Fibroblast of the aortic adventitia (primary cell): ENCODE results near the gene REEP6. TPM values are rescaled to one million over a fixed set of nuclear protein-coding genes. Genes with fewer than 3 reads are reported as not detected.

Experiments used
- DNase-seq: peaks from one replicate; pipeline ENCODE4 v3.0.0-alpha.2; 2010; ENCODE audit warnings: low read depth
- H3K4me3 ChIP-seq: 2 replicates; pipeline ENCODE4 v1.5.1; 2011; ENCODE audit warnings: low read depth, mild to moderate bottlenecking, control low read depth, low read length, moderate library complexity
- total RNA-seq: library from RNA; depleted of rRNA; stranded (reverse); fragments of >200 nt; gene quantifications from 2 replicates; pipeline ENCODE4 v1.2.3, GENCODE V29; 2012; ENCODE audit warnings: low replicate concordance
- TF ChIP-seq, protein P1 (sequence below): IDR thresholded peaks from 2 replicates; pipeline ENCODE4 v1.5.1; 2011; ENCODE audit warnings: mild to moderate bottlenecking, low read length, control low read depth, inconsistent platforms; ENCODE audit not compliant: insufficient read depth

The REEP6 gene
- total RNA-seq, 1 donor: 2.8 TPM

DNA sequence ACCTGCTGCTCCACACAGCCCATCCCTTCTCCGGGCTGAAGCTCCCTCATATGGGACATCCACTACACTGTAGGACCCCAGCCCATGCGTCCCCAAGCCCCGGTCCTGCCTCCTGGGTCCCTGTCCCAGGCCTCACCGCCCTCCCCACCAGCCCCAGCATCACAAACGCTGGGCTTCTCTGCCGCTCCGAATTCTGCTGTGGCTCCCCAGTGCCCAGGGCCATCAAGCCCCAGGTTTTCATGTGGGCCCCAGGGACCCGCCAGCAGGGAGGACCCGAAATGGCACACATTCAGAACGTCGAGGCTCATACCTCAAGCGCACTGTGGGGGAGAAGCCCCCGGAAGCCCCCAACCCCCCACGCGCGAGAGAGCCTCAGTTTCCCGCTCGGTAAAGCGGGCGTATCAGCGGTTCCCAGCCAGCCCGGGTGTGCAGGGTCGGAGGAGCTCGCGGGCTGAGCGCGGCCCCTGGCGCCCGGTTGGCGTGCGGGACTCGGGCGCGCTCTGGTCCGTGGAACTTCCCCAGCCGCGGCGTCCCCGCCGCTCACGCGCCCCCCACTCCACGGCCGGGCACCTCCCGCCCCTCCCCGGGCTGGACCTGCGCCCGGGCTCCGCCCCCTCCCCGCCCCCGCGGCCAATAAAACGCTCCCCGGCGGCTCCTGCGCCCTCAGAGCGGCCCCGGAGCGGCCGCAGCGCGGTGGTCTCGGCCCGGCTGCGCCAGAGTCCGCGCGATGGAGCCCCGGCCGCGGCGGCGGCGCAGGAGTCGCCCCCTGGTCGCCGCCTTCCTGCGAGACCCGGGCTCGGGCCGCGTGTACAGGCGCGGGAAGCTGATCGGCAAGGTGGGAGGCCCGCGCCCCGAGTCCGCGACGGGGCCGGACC lies 32.7 kb downstream of the REEP6 start, which contains the start of gene PLK5:
Gene PLK5 (plus strand): TSS at position 666 of the 875 bp plus-strand sequence. CDS start 2,920 bp downstream, outside the sequence.
- no peak for DNase-seq
- TF ChIP-seq, protein P1, sequence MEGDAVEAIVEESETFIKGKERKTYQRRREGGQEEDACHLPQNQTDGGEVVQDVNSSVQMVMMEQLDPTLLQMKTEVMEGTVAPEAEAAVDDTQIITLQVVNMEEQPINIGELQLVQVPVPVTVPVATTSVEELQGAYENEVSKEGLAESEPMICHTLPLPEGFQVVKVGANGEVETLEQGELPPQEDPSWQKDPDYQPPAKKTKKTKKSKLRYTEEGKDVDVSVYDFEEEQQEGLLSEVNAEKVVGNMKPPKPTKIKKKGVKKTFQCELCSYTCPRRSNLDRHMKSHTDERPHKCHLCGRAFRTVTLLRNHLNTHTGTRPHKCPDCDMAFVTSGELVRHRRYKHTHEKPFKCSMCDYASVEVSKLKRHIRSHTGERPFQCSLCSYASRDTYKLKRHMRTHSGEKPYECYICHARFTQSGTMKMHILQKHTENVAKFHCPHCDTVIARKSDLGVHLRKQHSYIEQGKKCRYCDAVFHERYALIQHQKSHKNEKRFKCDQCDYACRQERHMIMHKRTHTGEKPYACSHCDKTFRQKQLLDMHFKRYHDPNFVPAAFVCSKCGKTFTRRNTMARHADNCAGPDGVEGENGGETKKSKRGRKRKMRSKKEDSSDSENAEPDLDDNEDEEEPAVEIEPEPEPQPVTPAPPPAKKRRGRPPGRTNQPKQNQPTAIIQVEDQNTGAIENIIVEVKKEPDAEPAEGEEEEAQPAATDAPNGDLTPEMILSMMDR: no peak
- H3K4me3 ChIP-seq: no peak within 1 kb of the TSS

DNA sequence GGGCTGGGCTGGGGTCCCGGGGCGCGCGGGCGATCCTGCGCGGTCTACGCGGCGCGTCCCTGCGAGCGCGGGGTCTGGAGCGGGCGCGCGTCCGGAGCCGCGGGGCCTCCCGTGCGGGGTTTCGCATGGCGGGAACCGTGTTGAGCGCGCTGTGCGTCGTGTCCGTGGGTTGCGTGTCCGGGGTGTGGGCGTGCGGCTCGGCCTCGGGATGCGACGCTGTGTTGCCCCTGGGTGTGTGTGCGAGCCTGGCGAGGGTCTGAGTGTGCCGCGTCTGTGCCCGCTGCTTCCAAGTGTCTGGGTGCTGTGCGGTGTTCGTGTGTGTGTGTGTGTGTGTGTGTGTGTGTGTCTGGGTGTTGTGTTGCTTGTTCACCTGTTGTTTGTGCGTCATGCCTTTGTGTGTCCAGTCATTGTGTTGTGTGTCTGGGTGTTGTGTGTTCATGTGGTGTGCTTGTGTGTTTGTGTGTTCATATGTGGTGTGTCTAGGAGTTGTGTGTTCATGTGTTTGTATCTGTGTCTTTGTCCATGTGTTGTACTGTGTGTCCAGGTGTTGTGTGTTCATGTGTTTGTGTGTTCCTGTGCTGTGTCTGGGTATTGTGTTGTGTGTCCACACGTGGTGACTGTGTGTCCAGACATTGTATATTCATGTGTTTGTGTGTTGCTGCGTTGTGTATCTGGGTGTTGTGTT lies 33.4 kb downstream of the REEP6 start:
- no peak for DNase-seq
- TF ChIP-seq, protein P1: no peak
- no peak overlapping the region for H3K4me3 ChIP-seq

DNA sequence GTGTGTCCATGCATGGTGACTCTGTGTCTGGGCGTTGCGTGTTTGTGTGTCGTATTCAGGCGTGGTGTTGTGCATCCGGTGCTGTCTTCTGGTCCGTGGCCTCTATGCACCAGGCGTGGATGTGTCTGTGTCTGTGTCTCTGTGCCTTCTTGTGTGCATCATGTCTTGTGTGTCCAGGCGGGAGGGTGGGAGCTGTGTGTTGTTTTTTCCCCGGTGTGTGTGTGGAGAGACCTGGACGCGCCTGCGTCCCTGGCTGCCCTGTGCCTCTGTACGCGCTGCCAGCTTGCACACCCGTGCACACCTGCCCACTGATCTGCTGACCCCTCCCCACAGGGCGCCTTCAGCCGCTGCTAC lies 34.0 kb downstream of the REEP6 start:
- DNase-seq: no peak
- TF ChIP-seq, protein P1: no peak
- no peak overlapping the region for H3K4me3 ChIP-seq

DNA sequence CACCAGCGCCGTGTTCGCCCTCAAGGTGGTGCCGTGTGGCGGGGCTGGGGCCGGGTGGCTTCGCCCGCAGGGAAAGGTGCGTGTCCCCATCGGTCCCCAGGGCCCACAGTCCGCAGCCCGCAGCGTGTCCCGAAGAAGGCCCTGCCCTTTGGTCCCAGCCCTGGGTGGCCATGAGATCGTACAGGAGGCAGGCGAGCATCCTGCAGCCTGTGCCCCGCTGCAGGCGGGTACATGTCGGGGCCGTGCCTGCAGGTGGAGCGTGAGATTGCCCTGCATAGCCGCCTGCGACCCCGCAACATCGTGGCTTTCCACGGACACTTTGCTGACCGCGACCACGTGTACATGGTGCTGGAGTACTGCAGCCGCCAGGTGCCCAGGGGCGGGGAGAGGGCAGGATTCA lies 34.4 kb downstream of the REEP6 start:
- H3K4me3 ChIP-seq: no peak overlapping the region
- TF ChIP-seq, protein P1: no peak
- no peak for DNase-seq

- no peak overlapping the region for H3K4me3 ChIP-seq
- no peak for DNase-seq
- TF ChIP-seq, protein P1: no peak
Measured at GRCh38 chr19:1526066-1526778, 35.2 kb downstream of the REEP6 start.

DNA sequence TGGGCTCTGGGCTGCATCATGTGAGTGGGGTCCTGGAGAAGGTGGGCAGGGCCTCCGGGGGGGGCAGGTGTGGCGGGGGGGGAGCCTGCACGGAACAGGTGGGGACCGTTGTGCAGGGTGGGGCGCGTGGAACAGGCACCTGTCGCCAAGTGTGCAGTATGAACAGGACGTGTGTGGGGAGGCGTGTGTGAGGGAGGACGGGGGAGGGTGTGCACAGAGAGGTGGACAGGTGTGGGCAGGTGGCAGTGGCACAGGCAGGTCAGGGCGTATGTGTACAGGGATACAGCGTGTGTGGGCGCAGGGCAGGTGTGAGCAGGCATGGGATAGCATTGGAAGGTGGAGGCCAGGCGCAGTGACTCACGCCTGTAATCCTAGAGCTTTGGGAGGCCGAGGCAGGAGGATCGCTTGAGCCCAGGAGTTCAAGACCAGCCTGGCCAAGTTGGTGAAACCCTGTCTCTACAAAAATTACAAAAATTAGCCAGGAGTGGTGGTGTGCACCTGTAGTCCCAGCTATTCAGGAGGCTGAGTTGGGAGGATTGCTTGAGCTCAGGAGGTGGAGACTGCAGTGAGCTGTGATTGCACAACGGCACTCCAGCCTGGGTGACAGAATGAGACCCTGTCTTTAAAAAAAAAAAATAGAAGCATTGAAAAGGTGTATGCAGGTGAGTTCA lies 36.1 kb downstream of the REEP6 start:
- DNase-seq: no peak
- no peak overlapping the region for H3K4me3 ChIP-seq
- TF ChIP-seq, protein P1: no peak
